H9 (cell line): ENCODE measurements around the gene ARMC12. TPM values are rescaled to one million over a fixed set of nuclear protein-coding genes. Genes with fewer than 3 reads are reported as not detected.

Source experiments
- DNase-seq: peaks from one replicate; pipeline ENCODE4 v3.0.0-alpha.2; 2017
- H2AFZ ChIP-seq: one replicate; pipeline ENCODE4 v1.6.1; 2013; ENCODE audit warnings: mild to moderate bottlenecking, low read length, control low read depth, moderate library complexity
- H2AK5ac ChIP-seq: 2 replicates; pipeline ENCODE4 v1.6.1; 2013; ENCODE audit warnings: low read length, control low read depth, mixed read lengths; ENCODE audit not compliant: insufficient read length
- H2BK120ac ChIP-seq: one replicate; pipeline ENCODE4 v1.6.1; 2013; ENCODE audit warnings: low read depth, mild to moderate bottlenecking, low read length, control low read depth, inconsistent platforms; ENCODE audit not compliant: poor library complexity, severe bottlenecking
- H2BK12ac ChIP-seq: 2 replicates; pipeline ENCODE4 v1.6.1; 2013; ENCODE audit warnings: low read length, control low read depth, mixed read lengths, low read depth; ENCODE audit not compliant: insufficient read length
- H2BK15ac ChIP-seq: 2 replicates; pipeline ENCODE4 v1.6.1; 2013; ENCODE audit warnings: low read depth, low read length, control low read depth
- H2BK20ac ChIP-seq: one replicate; pipeline ENCODE4 v1.6.1; 2013; ENCODE audit warnings: low read depth, mild to moderate bottlenecking, low read length, control low read depth, inconsistent platforms; ENCODE audit not compliant: poor library complexity, severe bottlenecking
- H2BK5ac ChIP-seq: 2 replicates; pipeline ENCODE4 v1.6.1; 2013; ENCODE audit warnings: low read length, control low read depth, mixed read lengths; ENCODE audit not compliant: insufficient read length
- H3K14ac ChIP-seq: 2 replicates; pipeline ENCODE4 v1.6.1; 2013; ENCODE audit warnings: low read length, control low read depth; ENCODE audit not compliant: insufficient read depth
- H3K18ac ChIP-seq: 2 replicates; pipeline ENCODE4 v1.6.1; 2013; ENCODE audit warnings: low read depth, mild to moderate bottlenecking, mixed read lengths, low read length, control low read depth; ENCODE audit not compliant: insufficient read length
- H3K23ac ChIP-seq: 2 replicates; pipeline ENCODE4 v1.6.1; 2013; ENCODE audit warnings: low read length, control low read depth, mixed read lengths, low read depth; ENCODE audit not compliant: insufficient read length
- H3K23me2 ChIP-seq: 2 replicates; pipeline ENCODE4 v1.6.1; 2013; ENCODE audit warnings: low read depth, mild to moderate bottlenecking, mixed read lengths, low read length, control low read depth; ENCODE audit not compliant: insufficient read length, poor library complexity, severe bottlenecking
- H3K27ac ChIP-seq: 2 replicates; pipeline ENCODE4 v1.5.1; 2013; ENCODE audit warnings: low read length, control low read depth, mixed read lengths, low read depth; ENCODE audit not compliant: insufficient read length
- H3K27me3 ChIP-seq: 2 replicates; pipeline ENCODE4 v1.6.1; 2013; ENCODE audit warnings: low read length, control low read depth, inconsistent platforms; ENCODE audit not compliant: insufficient read depth
- H3K4ac ChIP-seq: 2 replicates; pipeline ENCODE4 v1.6.1; 2013; ENCODE audit warnings: low read depth, mild to moderate bottlenecking, control low read depth, inconsistent platforms, low read length, moderate library complexity
- H3K4me1 ChIP-seq: 2 replicates; pipeline ENCODE4 v1.6.1; 2013; ENCODE audit warnings: low read length, control low read depth, inconsistent platforms; ENCODE audit not compliant: insufficient read depth
- H3K4me2 ChIP-seq: 2 replicates; pipeline ENCODE4 v1.6.1; 2013; ENCODE audit warnings: low read length, control low read depth, mixed read lengths; ENCODE audit not compliant: insufficient read length, insufficient read depth
- H3K56ac ChIP-seq: 2 replicates; pipeline ENCODE4 v1.6.1; 2013; ENCODE audit warnings: low read depth, mild to moderate bottlenecking, mixed read lengths, low read length, control low read depth; ENCODE audit not compliant: insufficient read length
- H3K79me1 ChIP-seq: 2 replicates; pipeline ENCODE4 v1.6.1; 2013; ENCODE audit warnings: low read depth, mild to moderate bottlenecking, moderate library complexity, low read length, control low read depth, inconsistent platforms; ENCODE audit not compliant: insufficient read depth, poor library complexity, severe bottlenecking
- H3K79me2 ChIP-seq: 2 replicates; pipeline ENCODE4 v1.6.1; 2013; ENCODE audit warnings: low read length, control low read depth, inconsistent platforms; ENCODE audit not compliant: insufficient read depth
- H3K9ac ChIP-seq: 2 replicates; pipeline ENCODE4 v1.6.1; 2013; ENCODE audit warnings: low read length, control low read depth, mixed read lengths; ENCODE audit not compliant: insufficient read length; ENCODE audit errors: extremely low read depth
- H3K9me3 ChIP-seq: one replicate; pipeline ENCODE4 v1.6.1; 2013; ENCODE audit warnings: low read depth, low read length, inconsistent platforms; ENCODE audit not compliant: control insufficient read depth
- H3T11ph ChIP-seq: one replicate; pipeline ENCODE4 v1.6.1; 2013; ENCODE audit warnings: mild to moderate bottlenecking, low read length, control low read depth, inconsistent platforms
- H4K20me1 ChIP-seq: one replicate; pipeline ENCODE4 v1.6.1; 2013; ENCODE audit not compliant: control insufficient read depth, insufficient read length, insufficient read depth
- H4K5ac ChIP-seq: 2 replicates; pipeline ENCODE4 v1.6.1; 2013; ENCODE audit warnings: low read depth, mild to moderate bottlenecking, mixed read lengths, low read length, control low read depth; ENCODE audit not compliant: insufficient read length
- H4K8ac ChIP-seq: replicated peaks from 2 replicates; pipeline ENCODE4 v1.6.1; 2013; ENCODE audit warnings: low read length, control low read depth, mixed read lengths, low read depth; ENCODE audit not compliant: insufficient read length
- H4K91ac ChIP-seq: 2 replicates; pipeline ENCODE4 v1.6.1; 2013; ENCODE audit warnings: low read depth, mild to moderate bottlenecking, moderate library complexity, mixed read lengths, low read length, control low read depth; ENCODE audit not compliant: insufficient read length
- H3K27ac Mint-ChIP-seq, 3 experiments: 2 replicates in 2 of 3; 3 replicates in 1 of 3; pipeline ENCODE4 v1.8.0; 2020 to 2021; ENCODE audit warnings: mixed read lengths in 3 of 3, mild to moderate bottlenecking in 1 of 3, moderate library complexity in 1 of 3
- H3K27me3 Mint-ChIP-seq: 2 replicates; pipeline ENCODE4 v1.8.0; 2021; ENCODE audit warnings: low read depth, mild to moderate bottlenecking, moderate library complexity, mixed read lengths
- H3K36me3 Mint-ChIP-seq, 3 experiments: 2 replicates in 2 of 3; 3 replicates in 1 of 3; pipeline ENCODE4 v1.8.0; 2020 to 2021; ENCODE audit warnings: low read depth in 3 of 3, mixed read lengths in 3 of 3; ENCODE audit not compliant: insufficient read depth in 1 of 3
- H3K4me1 Mint-ChIP-seq, 2 experiments: 2 replicates each; pipeline ENCODE4 v1.8.0; 2020; ENCODE audit warnings: mixed read lengths in 2 of 2
- H3K4me3 Mint-ChIP-seq, 2 experiments: 2 replicates in 1 of 2; 3 replicates in 1 of 2; pipeline ENCODE4 v1.8.0; 2020 to 2021; ENCODE audit warnings: mild to moderate bottlenecking in 2 of 2, mixed read lengths in 2 of 2, moderate library complexity in 1 of 2
- H3K9me3 Mint-ChIP-seq, 2 experiments: 2 replicates in 1 of 2; 3 replicates in 1 of 2; pipeline ENCODE4 v1.8.0; 2020; ENCODE audit warnings: mild to moderate bottlenecking in 2 of 2, mixed read lengths in 2 of 2, moderate library complexity in 1 of 2
- CTCF ChIP-seq: fragments of 200-600 bp; sonication (generic); conservative IDR thresholded peaks from 3 replicates; pipeline ENCODE4 v1.8.0; 2021; ENCODE audit warnings: antibody characterized with exemption, mild to moderate bottlenecking
- WGBS: extraction: QIAGEN DNeasy Blood & Tissue Kit; methylation state at CpG from one replicate; pipeline ENCODE4 v1.1.7; 2013; ENCODE audit warnings: missing lambda C conversion rate, low lambda C conversion rate, mixed read lengths; ENCODE audit not compliant: insufficient read length; ENCODE audit errors: extremely low coverage; 5-methylcytosine and 5-hydroxymethylcytosine counted together
- total RNA-seq: library from RNA; stranded (reverse); gene quantifications from 2 replicates; pipeline ENCODE4 v1.2.1, GENCODE V29; 2021

ARMC12 gene
- total RNA-seq, 1 experiment from 2014 or later, result 1.7 TPM

- Histone ChIP-seq H3K4me1 (no peaks in the 10 kb centered on the region; the same call in 1 of the 2 replicates), H3K14ac (no peak overlapping the region), H2BK120ac (no peak overlapping the region), H3K27me3 (no peaks in the 10 kb centered on the region), H2AFZ (no peak overlapping the region), H3K9ac (no peak overlapping the region), H3K79me1 (no peaks in the 10 kb centered on the region), H3K4me2 (no peak overlapping the region), H3K23ac (no peak overlapping the region), H4K8ac (no peak overlapping the region), H3K56ac (no peak overlapping the region), H3K9me3 (no peaks in the 10 kb centered on the region), H4K5ac (no peak overlapping the region), H4K91ac (no peak overlapping the region), H3K4ac (no peak overlapping the region), H2AK5ac (no peak overlapping the region), H2BK15ac (no peak overlapping the region), H3K23me2 (no peaks in the 10 kb centered on the region), H2BK12ac (no peak overlapping the region), H2BK20ac (no peak overlapping the region), H3K27ac (no peak overlapping the region), H4K20me1 (no peaks in the 10 kb centered on the region), H3T11ph (no peak overlapping the region), H2BK5ac (no peak overlapping the region), H3K18ac (no peak overlapping the region), H3K79me2 (no peaks in the 10 kb centered on the region)
- Mint-ChIP-seq H3K36me3 (peaks cover 0 to 11% (median 3%) of the 10 kb centered on the region in 3 experiments; a peak in 3 of 7 replicates), H3K9me3 (peaks cover 3 to 9% of the 10 kb centered on the region in 2 experiments; a peak in 4 of 5 replicates), H3K4me1 (peaks cover 21 to 24% of the 10 kb centered on the region in 2 experiments), H3K4me3 (no peak overlapping the region), H3K27me3 (no peaks in the 10 kb centered on the region), H3K27ac (no peak overlapping the region)
- no peak for TF ChIP-seq CTCF
- DNase-seq, result no peak
- WGBS, result no CpG with 5 or more reads among the region's 7 CpGs
These were observed 8.7 kb downstream of the ARMC12 start for GRCh38 chr6:35745509-35745908.
